Smooth muscle cell of the umbilical artery (primary cell): ENCODE results near the gene LEMD3. TPM values are rescaled to one million over a fixed set of nuclear protein-coding genes. Genes with fewer than 3 reads are reported as not detected.

ENCODE experiments used
- total RNA-seq: library from RNA; depleted of rRNA; stranded (reverse); fragments of >200 nt; gene quantifications from 2 replicates; pipeline ENCODE4 v1.2.3, GENCODE V29; 2014

Gene LEMD3
- total RNA-seq, result 31.5 and 34.7 TPM in 2 replicates

GRCh38 chr12:65169320-65170208, at the start of gene LEMD3:
Gene LEMD3 (plus strand): TSS chr12:65169583. CDS start chr12:65169597, 14 bp downstream.

GRCh38 chr12:65121049-65121955, 48.1 kb upstream of the LEMD3 start, which contains the start of gene WIF1:
Gene WIF1 (minus strand): TSS chr12:65121305. CDS start chr12:65121191, 114 bp downstream.

GRCh38 chr12:65278576-65279368, 109.4 kb downstream of the LEMD3 start, which contains the start of gene MSRB3:
Gene MSRB3 (plus strand): TSS chr12:65278683. CDS start chr12:65308580, 29,897 bp downstream.

Other genes with a start within 250 kb of the LEMD3 start
- not detected in 2 replicates for gene WIF1, start 48.3 kb upstream of the LEMD3 start, total RNA-seq
- gene MSRB3, start 109.1 kb downstream of the LEMD3 start, total RNA-seq, result 91.5 and 121 TPM in 2 replicates